SJSA1 (cell line): ENCODE data around the gene ELK4. TPM values are rescaled to one million over a fixed set of nuclear protein-coding genes. Genes with fewer than 3 reads are reported as not detected.

Experiments
- DNase-seq, 2 experiments: peaks; one replicate each; pipeline ENCODE4 v3.0.0-alpha.2; 2015 to 2020; ENCODE audit warnings: low spot score in 2 of 2, low read depth in 1 of 2
- H3K27ac ChIP-seq: fragments of 250-450 bp; sonication (Bioruptor Pico); 2 replicates; pipeline ENCODE4 v1.5.1; 2020; ENCODE audit warnings: mild to moderate bottlenecking, moderate library complexity
- H3K27me3 ChIP-seq: fragments of 250-450 bp; sonication (Bioruptor Pico); replicated peaks from 2 replicates; pipeline ENCODE4 v1.5.1; 2020; ENCODE audit warnings: mild to moderate bottlenecking, moderate library complexity
- H3K36me3 ChIP-seq: fragments of 250-450 bp; sonication (Bioruptor Pico); 2 replicates; pipeline ENCODE4 v1.5.1; 2020; ENCODE audit warnings: mild to moderate bottlenecking
- H3K4me1 ChIP-seq: fragments of 250-450 bp; sonication (Bioruptor Pico); replicated peaks from 2 replicates; pipeline ENCODE4 v1.6.1; 2021; ENCODE audit warnings: mild to moderate bottlenecking
- H3K4me3 ChIP-seq: fragments of 250-450 bp; sonication (Bioruptor Pico); 2 replicates; pipeline ENCODE4 v1.5.1; 2020; ENCODE audit warnings: mild to moderate bottlenecking
- H3K9me3 ChIP-seq: fragments of 250-450 bp; sonication (Bioruptor Pico); replicated peaks from 2 replicates; pipeline ENCODE4 v1.5.1; 2020; ENCODE audit warnings: mild to moderate bottlenecking
- total RNA-seq: library from RNA; depleted of rRNA; stranded (reverse); fragments of >200 nt; shearing (Covaris generic); gene quantifications from 2 replicates; pipeline ENCODE4 v1.2.3, GENCODE V29; 2014

Gene ELK4
- total RNA-seq, 1 experiment from 2014 or later, result 18.4 TPM

GRCh38 chr1:205670150-205670446, 38.3 kb upstream of the ELK4 start:
- H3K4me3 ChIP-seq, result no peak overlapping the region
- no peaks in the 10 kb centered on the region for H3K9me3 ChIP-seq
- no peak overlapping the region for H3K27ac ChIP-seq
- no peak for DNase-seq
- no peaks in the 10 kb centered on the region for H3K36me3 ChIP-seq
- H3K4me1 ChIP-seq, result peaks cover 15% of the 10 kb centered on the region
- no peaks in the 10 kb centered on the region for H3K27me3 ChIP-seq

- H3K4me3 ChIP-seq, result no peak overlapping the region
Observed at GRCh38 chr1:205669341-205670149, 37.7 kb upstream of the ELK4 start.

GRCh38 chr1:205668951-205669340, 37.1 kb upstream of the ELK4 start:
- H3K36me3 ChIP-seq, result no peaks in the 10 kb centered on the region
- no peaks in the 10 kb centered on the region for H3K9me3 ChIP-seq
- DNase-seq, result no peak
- peaks cover 15% of the 10 kb centered on the region for H3K4me1 ChIP-seq
- H3K27ac ChIP-seq, result no peak overlapping the region
- no peak overlapping the region for H3K4me3 ChIP-seq
- H3K27me3 ChIP-seq, result no peaks in the 10 kb centered on the region

More at GRCh38 chr1:205669341-205670149, 37.7 kb upstream of the ELK4 start:
- Histone ChIP-seq H3K9me3 (no peaks in the 10 kb centered on the region), H3K27ac (no peak overlapping the region), H3K4me1 (peaks cover 15% of the 10 kb centered on the region), H3K27me3 (no peaks in the 10 kb centered on the region), H3K36me3 (no peaks in the 10 kb centered on the region)
- DNase-seq, result no peak

GRCh38 chr1:205667909-205668643, 36.3 kb upstream of the ELK4 start:
- no peak overlapping the region for H3K27ac ChIP-seq
- H3K36me3 ChIP-seq, result no peaks in the 10 kb centered on the region
- no peak for DNase-seq
- H3K9me3 ChIP-seq, result no peaks in the 10 kb centered on the region
- H3K4me1 ChIP-seq, result peaks cover 15% of the 10 kb centered on the region
- H3K27me3 ChIP-seq, result no peaks in the 10 kb centered on the region
- no peak overlapping the region for H3K4me3 ChIP-seq

GRCh38 chr1:205666372-205667166, 34.8 kb upstream of the ELK4 start:
- H3K4me1 ChIP-seq, result peaks cover 7% of the 10 kb centered on the region
- H3K9me3 ChIP-seq, result no peaks in the 10 kb centered on the region
- no peak overlapping the region for H3K4me3 ChIP-seq
- DNase-seq, result no peak
- H3K27ac ChIP-seq, result no peak overlapping the region
- H3K36me3 ChIP-seq, result no peaks in the 10 kb centered on the region
- no peaks in the 10 kb centered on the region for H3K27me3 ChIP-seq

GRCh38 chr1:205665201-205666045, 33.6 kb upstream of the ELK4 start:
- H3K27ac ChIP-seq, result no peak overlapping the region
- no peaks in the 10 kb centered on the region for H3K4me1 ChIP-seq
- H3K4me3 ChIP-seq, result no peak overlapping the region
- H3K27me3 ChIP-seq, result no peaks in the 10 kb centered on the region
- no peak for DNase-seq
- no peaks in the 10 kb centered on the region for H3K9me3 ChIP-seq
- H3K36me3 ChIP-seq, result no peaks in the 10 kb centered on the region

- Histone ChIP-seq H3K4me1 (no peaks in the 10 kb centered on the region), H3K4me3 (no peak overlapping the region), H3K27me3 (no peaks in the 10 kb centered on the region), H3K27ac (no peak overlapping the region), H3K36me3 (no peaks in the 10 kb centered on the region), H3K9me3 (no peaks in the 10 kb centered on the region)
- no peak for DNase-seq
Observed at GRCh38 chr1:205664399-205665017, 32.7 kb upstream of the ELK4 start.

GRCh38 chr1:205663286-205663936, 31.6 kb upstream of the ELK4 start:
- Histone ChIP-seq H3K36me3 (no peaks in the 10 kb centered on the region), H3K4me3 (no peak overlapping the region), H3K27me3 (no peaks in the 10 kb centered on the region), H3K4me1 (no peaks in the 10 kb centered on the region), H3K27ac (no peak overlapping the region), H3K9me3 (no peaks in the 10 kb centered on the region)
- DNase-seq, result no peak

- no peak for DNase-seq
- no peaks in the 10 kb centered on the region for H3K9me3 ChIP-seq
- no peak overlapping the region for H3K4me3 ChIP-seq
- no peaks in the 10 kb centered on the region for H3K4me1 ChIP-seq
- no peaks in the 10 kb centered on the region for H3K36me3 ChIP-seq
- H3K27ac ChIP-seq, result no peak overlapping the region
- H3K27me3 ChIP-seq, result no peaks in the 10 kb centered on the region
Observed at GRCh38 chr1:205662791-205663190, 31.0 kb upstream of the ELK4 start.

GRCh38 chr1:205662135-205662738, 30.4 kb upstream of the ELK4 start:
- no peak for DNase-seq
- H3K4me1 ChIP-seq, result no peaks in the 10 kb centered on the region
- H3K27ac ChIP-seq, result no peak overlapping the region

GRCh38 chr1:205661429-205662134, 29.8 kb upstream of the ELK4 start:
- Histone ChIP-seq H3K27me3 (no peaks in the 10 kb centered on the region; the same call in 1 of the 2 replicates), H3K36me3 (no peaks in the 10 kb centered on the region), H3K4me3 (no peak overlapping the region), H3K9me3 (no peaks in the 10 kb centered on the region), H3K4me1 (no peaks in the 10 kb centered on the region), H3K27ac (no peak overlapping the region)
- DNase-seq, result no peak

More at GRCh38 chr1:205662135-205662738, 30.4 kb upstream of the ELK4 start:
- Histone ChIP-seq H3K36me3 (no peaks in the 10 kb centered on the region), H3K9me3 (no peaks in the 10 kb centered on the region), H3K27me3 (no peaks in the 10 kb centered on the region), H3K4me3 (no peak overlapping the region)

GRCh38 chr1:205660361-205660760, 28.6 kb upstream of the ELK4 start:
- Histone ChIP-seq H3K4me3 (no peak overlapping the region), H3K4me1 (no peaks in the 10 kb centered on the region), H3K9me3 (no peaks in the 10 kb centered on the region), H3K27ac (no peak overlapping the region), H3K36me3 (no peaks in the 10 kb centered on the region), H3K27me3 (no peaks in the 10 kb centered on the region; the same call in 1 of the 2 replicates)
- no peak for DNase-seq
